Measurements from ENCODE around the gene AURKA.
A peak's percentile ranks its signal among the peaks of the same experiment; 100 is the strongest.
"Not testable (repeated sequence)": the region's sequence is repeated elsewhere in the genome, so short reads cannot be mapped to it uniquely, and the experiment has no call there.

The AURKA gene

DNA sequence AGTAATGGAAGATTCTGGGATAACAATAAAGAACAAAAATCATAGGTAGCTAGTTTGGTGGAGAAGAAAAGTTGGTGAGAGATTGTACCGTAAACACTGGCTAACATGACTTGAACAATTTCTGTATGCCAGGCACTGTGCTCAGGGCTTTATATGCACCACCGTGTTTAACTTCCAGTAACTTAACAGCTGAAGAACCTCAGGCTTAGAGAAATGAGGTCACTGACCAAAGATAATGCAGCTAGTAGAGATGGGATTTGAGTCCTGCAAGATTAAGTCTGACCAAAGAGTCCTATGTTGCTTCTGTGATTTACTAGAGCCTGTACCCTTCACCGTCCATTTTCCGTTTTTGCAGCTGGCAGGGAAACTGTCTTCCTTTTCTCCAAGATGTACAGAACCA is 3.2 kb upstream of the AURKA start:
- no peak overlapping the region for H3K4me3 ChIP-seq (ENCODE audit: low read length)

GRCh38 chr20:56393653-56394052 is 1.6 kb upstream of the AURKA start:
- H3K4me3 ChIP-seq (ENCODE audit: low read length) = peak overlapping the region; percentile 87

More for the DNA sequence above, 3.2 kb upstream of the AURKA start:
- DNase-seq (ENCODE audit: low read depth, low spot score) = no peak

GRCh38 chr20:56392881-56393482 is 967 bp upstream of the AURKA start:
- peak; percentile 28 for DNase-seq (ENCODE audit: low read depth, low spot score)
- H3K4me3 ChIP-seq (ENCODE audit: low read length) = peak overlapping the region; percentile 87

More at GRCh38 chr20:56393653-56394052, 1.6 kb upstream of the AURKA start:
- DNase-seq (ENCODE audit: low read depth, low spot score) = no peak

DNA sequence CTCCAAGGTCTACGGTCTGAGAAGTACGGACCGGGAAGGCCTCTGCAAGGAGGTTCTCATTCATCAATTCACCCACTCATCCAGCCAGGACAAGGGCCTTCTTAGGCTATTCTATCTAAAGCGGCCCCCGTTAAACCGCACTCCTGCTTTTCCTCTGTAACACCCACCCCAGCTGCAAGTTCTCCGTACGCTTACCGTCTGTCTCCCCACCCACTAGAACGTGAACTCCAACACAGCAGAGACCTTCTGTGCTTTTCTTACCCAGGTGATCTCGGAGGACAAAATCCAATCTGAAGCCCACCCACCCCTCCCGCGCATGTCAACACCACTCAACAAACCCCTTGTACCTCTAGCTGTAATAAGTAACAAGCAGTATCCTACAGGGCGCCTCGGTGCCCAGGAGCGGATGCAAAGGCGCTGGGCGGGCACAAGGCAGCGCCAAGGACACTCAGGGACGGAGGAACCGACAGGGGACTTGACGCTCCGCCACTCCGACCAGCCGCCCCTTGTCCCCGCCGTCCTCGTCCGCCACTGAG is 351 bp downstream of the AURKA start:
- DNase-seq (ENCODE audit: low read depth, low spot score) = peak; percentile 15
- H3K4me3 ChIP-seq (ENCODE audit: low read length) = peak overlapping the region; percentile 87

GRCh38 chr20:56391037-56391436 is 978 bp downstream of the AURKA start:
- peak overlapping the region; percentile 87 for H3K4me3 ChIP-seq (ENCODE audit: low read length)
- DNase-seq (ENCODE audit: low read depth, low spot score) = no peak

- H3K4me3 ChIP-seq (ENCODE audit: low read length) = peak overlapping the region; percentile 87
- not testable (repeated sequence) for DNase-seq (ENCODE audit: low read depth, low spot score)
These were observed 1.6 kb downstream of the AURKA start for GRCh38 chr20:56390396-56390795.

GRCh38 chr20:56389807-56390206 is 2.2 kb downstream of the AURKA start:
- H3K4me3 ChIP-seq (ENCODE audit: low read length) = no peak overlapping the region
- no peak for DNase-seq (ENCODE audit: low read depth, low spot score)

DNA sequence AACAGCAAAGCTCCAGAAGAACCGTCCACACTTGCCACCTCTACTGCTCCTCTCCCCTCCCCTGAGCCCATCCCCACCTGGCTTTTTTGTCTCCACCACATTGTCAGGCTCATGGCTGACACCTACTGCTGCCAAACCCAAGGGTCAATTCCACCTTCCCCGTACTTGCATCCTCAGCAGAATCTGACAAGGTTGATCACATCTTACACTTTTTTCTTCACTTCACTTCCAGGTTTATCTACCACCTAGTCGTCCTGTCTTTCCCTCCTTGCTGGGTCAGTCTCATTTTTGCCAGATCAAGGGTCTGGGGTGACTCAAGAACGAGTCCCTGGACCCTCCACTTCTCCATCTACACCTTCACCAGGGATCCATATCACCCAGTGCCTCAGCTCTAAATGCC is 3.1 kb downstream of the AURKA start:
- no peak overlapping the region for H3K4me3 ChIP-seq (ENCODE audit: low read length)
- no peak for DNase-seq (ENCODE audit: low read depth, low spot score)

- DNase-seq (ENCODE audit: low read depth, low spot score) = no peak
- H3K4me3 ChIP-seq (ENCODE audit: low read length) = no peak overlapping the region
These were observed 5.8 kb downstream of the AURKA start for GRCh38 chr20:56386219-56386618.

- no peak for DNase-seq (ENCODE audit: low read depth, low spot score)
- no peak overlapping the region for H3K4me3 ChIP-seq (ENCODE audit: low read length)
These were observed 6.9 kb downstream of the AURKA start for GRCh38 chr20:56385130-56385529.

- DNase-seq (ENCODE audit: low read depth, low spot score) = no peak
- H3K4me3 ChIP-seq (ENCODE audit: low read length) = no peak overlapping the region
These were observed 8.7 kb downstream of the AURKA start for GRCh38 chr20:56383334-56383733.

DNA sequence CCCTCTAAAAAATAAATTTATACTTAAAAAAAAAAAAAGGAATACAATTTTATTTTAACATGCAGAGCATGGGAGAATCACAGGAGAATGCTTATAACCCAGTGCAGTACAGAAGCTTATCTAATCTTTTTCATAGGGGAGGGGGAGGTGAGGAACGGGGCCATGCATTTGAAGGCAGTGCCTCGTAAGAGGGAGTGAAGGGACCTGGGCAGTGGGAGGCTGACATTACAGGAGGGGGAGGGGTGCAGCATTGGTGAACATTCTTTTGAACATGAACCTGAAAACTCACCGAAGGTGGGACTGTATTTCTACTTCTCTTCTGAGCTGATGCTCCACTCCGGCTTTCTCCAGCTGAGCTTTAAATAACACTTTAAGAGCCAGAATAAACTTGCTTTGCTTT is 9.3 kb downstream of the AURKA start:
- no peak for DNase-seq (ENCODE audit: low read depth, low spot score)
- H3K4me3 ChIP-seq (ENCODE audit: low read length) = no peak overlapping the region

GRCh38 chr20:56381501-56381900 is 10.5 kb downstream of the AURKA start:
- no peak for DNase-seq (ENCODE audit: low read depth, low spot score)
- no peak overlapping the region for H3K4me3 ChIP-seq (ENCODE audit: low read length)

DNA sequence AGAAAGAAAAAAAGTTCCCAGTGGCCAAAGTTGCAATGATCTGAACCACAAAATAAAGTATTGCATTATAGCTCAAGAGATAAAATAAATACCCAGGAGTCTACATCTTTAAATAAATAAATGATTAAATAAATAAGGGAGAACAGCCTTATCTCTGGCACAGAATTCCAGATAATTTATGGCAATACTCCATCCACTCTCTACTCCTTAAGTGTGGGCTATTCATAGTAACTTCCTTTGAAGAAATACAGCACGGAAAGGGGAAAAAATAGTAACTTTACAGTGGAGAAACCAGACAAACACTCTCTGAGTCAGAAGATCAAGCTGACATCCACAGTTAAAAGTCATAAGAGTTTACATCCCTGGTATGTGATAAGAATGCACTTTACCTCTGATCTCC is 11.6 kb downstream of the AURKA start:
- H3K4me3 ChIP-seq (ENCODE audit: low read length) = no peak overlapping the region
- DNase-seq (ENCODE audit: low read depth, low spot score) = no peak

- DNase-seq (ENCODE audit: low read depth, low spot score) = no peak
- no peak overlapping the region for H3K4me3 ChIP-seq (ENCODE audit: low read length)
These were observed 13.6 kb downstream of the AURKA start for GRCh38 chr20:56378386-56378785.

DNA sequence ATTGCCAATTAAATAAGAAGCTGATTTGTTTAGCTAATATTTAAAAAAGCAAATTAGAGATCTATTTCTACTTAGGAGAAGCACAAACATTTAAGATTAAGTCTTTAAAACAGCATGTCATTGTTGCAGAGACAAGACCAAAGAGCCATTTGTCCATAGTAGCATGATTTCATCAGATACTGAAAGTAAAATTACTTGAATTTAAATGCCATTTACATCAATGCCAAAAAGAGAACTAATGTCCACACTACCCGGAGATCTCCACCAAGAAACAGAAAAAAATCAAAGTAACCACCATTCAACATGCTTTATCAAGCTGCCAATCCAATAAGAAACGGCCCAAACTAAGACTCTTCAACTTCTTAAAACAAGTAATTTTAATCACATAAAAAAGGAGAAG is 15.7 kb downstream of the AURKA start:
- DNase-seq (ENCODE audit: low read depth, low spot score) = no peak
- no peak overlapping the region for H3K4me3 ChIP-seq (ENCODE audit: low read length)

- DNase-seq (ENCODE audit: low read depth, low spot score) = no peak
These were observed 18.1 kb downstream of the AURKA start for GRCh38 chr20:56373942-56374341.

GRCh38 chr20:56372850-56373249 is 19.2 kb downstream of the AURKA start:
- no peak for DNase-seq (ENCODE audit: low read depth, low spot score)
- H3K4me3 ChIP-seq (ENCODE audit: low read length) = no peak overlapping the region

More at GRCh38 chr20:56373942-56374341, 18.1 kb downstream of the AURKA start:
- no peak overlapping the region for H3K4me3 ChIP-seq (ENCODE audit: low read length)

GRCh38 chr20:56371977-56372376 is 20.0 kb downstream of the AURKA start:
- no peak overlapping the region for H3K4me3 ChIP-seq (ENCODE audit: low read length)
- no peak for DNase-seq (ENCODE audit: low read depth, low spot score)

DNA sequence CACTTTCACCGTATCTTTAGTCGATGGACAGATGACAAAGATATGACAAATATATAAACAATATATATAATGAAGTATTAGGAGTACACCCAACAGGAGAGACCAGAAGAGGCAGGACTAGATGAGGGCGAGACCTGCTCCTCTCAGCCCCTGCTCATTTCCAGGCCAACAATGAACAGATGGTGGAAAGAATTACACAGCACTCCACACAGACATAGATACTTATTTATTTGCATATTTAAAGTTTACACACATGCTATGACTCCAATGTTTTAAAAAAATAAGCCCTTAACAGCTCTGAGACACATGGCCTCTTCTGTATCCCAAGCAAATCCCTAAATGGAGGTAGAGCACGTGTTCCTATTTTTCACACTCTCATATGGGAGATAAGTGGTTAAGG is 22.8 kb downstream of the AURKA start:
- no peak overlapping the region for H3K4me3 ChIP-seq (ENCODE audit: low read length)
- no peak for DNase-seq (ENCODE audit: low read depth, low spot score)
